H1 (cell line): Measurements from ENCODE around the gene POC1B. TPM values are rescaled to one million over a fixed set of nuclear protein-coding genes. Genes with fewer than 3 reads are reported as not detected.

Experiments
- CTBP2 ChIP-seq: IDR thresholded peaks from 2 replicates; pipeline ENCODE4 v1.7.0; 2011; ENCODE audit warnings: borderline replicate concordance, mild to moderate bottlenecking, moderate library complexity, mixed read lengths, low read length; ENCODE audit not compliant: insufficient read depth, insufficient read length
- polyA plus RNA-seq, 7 experiments: library from polyadenylated mRNA; depleted of rRNA in 3 of 7; stranded (reverse) in 5 of 7; unstranded in 2 of 7; fragments of >200 nt in 5 of 7; fragments of 200-250 nt in 2 of 7; gene quantifications; 1 replicate in 5 of 7; 2 replicates in 1 of 7; 4 replicates in 1 of 7; pipeline versions ENCODE4 v1.2.1 to v1.2.3, GENCODE V29; 2011 to 2013; ENCODE audit warnings: missing spikeins in 2 of 7, mixed read lengths in 2 of 7
- total RNA-seq: library from RNA; stranded (reverse); fragmentation: NEBNext Ultra II Directional; extraction: Animal tissue kit (Norgen Biotek cat#: 25700); gene quantifications from 2 replicates; pipeline ENCODE4 v1.2.1, GENCODE V29; 2021

POC1B gene
- total and polyA plus RNA-seq, 2 of the 8 experiments (the other 6 are each of a cell fraction or from before 2014, with no cell fraction given): 7.5 to 16.3 TPM

GRCh38 chr12:89486264-89486663 lies 39.6 kb downstream of the POC1B start (continued):
- TF ChIP-seq CTBP2: no peak
